Cardiac muscle cell (in vitro differentiated cells and primary cell): ENCODE results near the gene KCNAB2. TPM values are rescaled to one million over a fixed set of nuclear protein-coding genes. Genes with fewer than 3 reads are reported as not detected.

Source experiments
- DNase-seq, 2 donors: peaks; one replicate each; pipeline versions ENCODE4 v3.0.0 to v3.0.0-alpha.2; 2010 to 2017; ENCODE audit warnings: low read depth in 1 of 2, low spot score in 1 of 2
- H3K27ac ChIP-seq: fragments of 200-600 bp; sonication (generic); 2 replicates; pipeline ENCODE4 v1.5.1; 2016
- H3K27me3 ChIP-seq: fragments of 200-600 bp; sonication (generic); 2 replicates; pipeline ENCODE4 v1.6.0; 2016; ENCODE audit warnings: control low read depth
- H3K36me3 ChIP-seq: fragments of 200-600 bp; sonication (generic); 2 replicates; pipeline ENCODE4 v1.5.1; 2016; ENCODE audit warnings: control low read depth
- H3K4me1 ChIP-seq: fragments of 200-600 bp; sonication (generic); 2 replicates; pipeline ENCODE4 v1.8.1; 2017; ENCODE audit warnings: low read depth, mild to moderate bottlenecking, mixed run types
- H3K4me3 ChIP-seq: fragments of 200-600 bp; sonication (generic); 2 replicates; pipeline ENCODE4 v1.5.1; 2016; ENCODE audit warnings: mild to moderate bottlenecking
- H3K9me3 ChIP-seq: fragments of 200-600 bp; sonication (generic); 2 replicates; pipeline ENCODE4 v1.5.1; 2017; ENCODE audit warnings: low read depth, mild to moderate bottlenecking, control low read depth
- polyA plus RNA-seq: library from polyadenylated mRNA; unstranded; fragments of >200 nt; fragmentation: Nextera tagmentation; extraction: Ambion mirVana; gene quantifications from 2 replicates; pipeline ENCODE4 v1.2.1, GENCODE V29; 2016
- total RNA-seq: library from RNA; depleted of rRNA; stranded (reverse); fragments of >200 nt; gene quantifications from 2 replicates; pipeline ENCODE4 v1.2.3, GENCODE V29; 2016
- TF ChIP-seq, protein P1 (sequence below): IDR thresholded peaks from 2 replicates; pipeline ENCODE4 v1.5.1; 2012; ENCODE audit warnings: low read depth, mild to moderate bottlenecking, low read length

The KCNAB2 gene
- total and polyA plus RNA-seq, 2 experiments from 2014 or later: 5.5 to 10.8 TPM

DNA sequence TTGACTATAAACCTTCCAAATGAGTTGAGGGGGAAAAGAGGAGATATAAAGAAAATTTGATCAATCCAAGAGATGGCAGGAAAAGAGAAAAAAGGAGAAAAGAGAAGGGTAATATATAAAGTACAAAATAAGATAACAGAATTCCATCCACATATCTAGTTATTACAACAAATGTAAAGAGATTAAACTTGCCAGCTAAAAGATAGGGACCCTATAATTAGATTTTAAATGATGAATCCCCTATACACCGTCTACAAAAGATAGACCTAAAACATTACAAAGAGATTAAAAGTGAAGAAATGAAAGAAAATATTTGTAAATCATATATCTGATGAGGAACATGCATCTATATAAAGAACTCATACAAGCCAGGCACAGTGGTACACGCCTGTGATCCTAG, 71.4 kb downstream of the KCNAB2 start:
- TF ChIP-seq, protein P1, sequence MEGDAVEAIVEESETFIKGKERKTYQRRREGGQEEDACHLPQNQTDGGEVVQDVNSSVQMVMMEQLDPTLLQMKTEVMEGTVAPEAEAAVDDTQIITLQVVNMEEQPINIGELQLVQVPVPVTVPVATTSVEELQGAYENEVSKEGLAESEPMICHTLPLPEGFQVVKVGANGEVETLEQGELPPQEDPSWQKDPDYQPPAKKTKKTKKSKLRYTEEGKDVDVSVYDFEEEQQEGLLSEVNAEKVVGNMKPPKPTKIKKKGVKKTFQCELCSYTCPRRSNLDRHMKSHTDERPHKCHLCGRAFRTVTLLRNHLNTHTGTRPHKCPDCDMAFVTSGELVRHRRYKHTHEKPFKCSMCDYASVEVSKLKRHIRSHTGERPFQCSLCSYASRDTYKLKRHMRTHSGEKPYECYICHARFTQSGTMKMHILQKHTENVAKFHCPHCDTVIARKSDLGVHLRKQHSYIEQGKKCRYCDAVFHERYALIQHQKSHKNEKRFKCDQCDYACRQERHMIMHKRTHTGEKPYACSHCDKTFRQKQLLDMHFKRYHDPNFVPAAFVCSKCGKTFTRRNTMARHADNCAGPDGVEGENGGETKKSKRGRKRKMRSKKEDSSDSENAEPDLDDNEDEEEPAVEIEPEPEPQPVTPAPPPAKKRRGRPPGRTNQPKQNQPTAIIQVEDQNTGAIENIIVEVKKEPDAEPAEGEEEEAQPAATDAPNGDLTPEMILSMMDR: no peak
- H3K4me1 ChIP-seq: no peaks in the 10 kb centered on the region
- H3K4me3 ChIP-seq: no peak overlapping the region
- DNase-seq: no peak
- no peaks in the 10 kb centered on the region for H3K27me3 ChIP-seq
- no peaks in the 10 kb centered on the region for H3K36me3 ChIP-seq
- no peaks in the 10 kb centered on the region for H3K9me3 ChIP-seq
- H3K27ac ChIP-seq: no peak overlapping the region

DNA sequence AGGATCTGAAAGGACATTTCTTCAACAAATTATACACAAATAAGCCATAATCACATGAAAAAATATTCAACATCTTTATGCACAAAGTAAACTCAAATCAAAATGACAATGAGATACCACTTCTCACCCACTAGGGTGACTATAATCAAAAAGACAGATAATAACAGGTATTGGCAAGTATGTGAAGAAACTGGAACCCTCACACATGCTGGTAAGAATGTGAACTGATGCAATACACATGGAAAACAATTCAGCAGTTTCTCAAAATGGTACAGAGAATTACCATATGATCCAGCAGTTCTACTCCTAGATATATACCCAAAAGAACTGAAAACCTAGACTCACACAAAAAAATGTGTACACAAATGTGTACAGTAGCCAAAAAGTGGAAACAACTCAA, 71.9 kb downstream of the KCNAB2 start:
- Histone ChIP-seq H3K27me3 (no peaks in the 10 kb centered on the region), H3K4me1 (no peaks in the 10 kb centered on the region), H3K4me3 (no peak overlapping the region), H3K27ac (no peak overlapping the region), H3K36me3 (no peaks in the 10 kb centered on the region), H3K9me3 (no peaks in the 10 kb centered on the region)
- DNase-seq: no peak
- TF ChIP-seq, protein P1: no peak

DNA sequence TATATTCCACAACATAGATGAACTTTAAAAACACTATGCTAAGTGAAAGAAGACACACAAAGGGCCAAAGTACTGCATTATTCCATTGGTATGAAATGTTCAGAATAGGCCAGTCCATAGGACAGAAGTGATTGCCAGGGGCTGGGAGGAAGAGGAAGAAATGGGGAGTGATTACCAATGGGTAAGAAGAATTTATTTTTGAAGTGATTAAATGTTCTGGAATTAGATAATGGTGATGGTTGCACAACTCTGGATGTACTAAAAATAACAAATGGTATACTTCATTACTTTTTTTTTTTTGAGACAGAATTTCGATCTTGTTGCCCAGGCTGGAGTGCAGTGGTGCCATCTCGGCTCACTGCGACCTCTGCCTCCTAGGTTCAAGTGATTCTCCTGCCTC, 72.7 kb downstream of the KCNAB2 start:
- Histone ChIP-seq H3K9me3 (no peaks in the 10 kb centered on the region), H3K4me3 (no peak overlapping the region), H3K36me3 (no peaks in the 10 kb centered on the region), H3K4me1 (no peaks in the 10 kb centered on the region), H3K27ac (no peak overlapping the region), H3K27me3 (no peaks in the 10 kb centered on the region)
- TF ChIP-seq, protein P1: no peak
- peak in 1 of 2 donors; percentile 39 for DNase-seq

DNA sequence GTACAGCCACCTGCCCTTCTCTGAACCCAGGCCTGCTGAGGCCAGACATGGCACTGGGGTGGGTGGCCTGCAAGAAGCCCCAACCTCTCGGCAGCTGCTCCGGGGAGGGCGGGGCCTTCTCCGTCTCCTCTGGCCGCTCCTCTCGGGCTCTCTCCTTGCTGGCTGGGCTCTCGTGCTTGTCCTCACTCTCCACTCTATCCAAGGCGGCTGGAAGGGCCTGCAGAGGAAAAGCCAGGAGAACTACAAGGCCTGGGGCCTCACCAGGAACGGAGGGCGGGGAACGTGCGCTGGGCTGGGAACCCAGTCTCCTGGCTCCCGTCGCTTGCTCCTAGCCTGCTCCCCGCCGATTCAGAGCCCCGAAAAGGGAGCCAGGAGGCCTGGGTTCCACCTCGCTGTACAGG, 75.3 kb downstream of the KCNAB2 start:
- no peak for DNase-seq
- TF ChIP-seq, protein P1: no peak
- no peaks in the 10 kb centered on the region for H3K36me3 ChIP-seq
- no peak overlapping the region for H3K4me3 ChIP-seq
- no peaks in the 10 kb centered on the region for H3K9me3 ChIP-seq
- no peaks in the 10 kb centered on the region for H3K27me3 ChIP-seq
- H3K4me1 ChIP-seq: no peaks in the 10 kb centered on the region
- no peak overlapping the region for H3K27ac ChIP-seq

GRCh38 chr1:6121651-6122370, 76.1 kb downstream of the KCNAB2 start:
- TF ChIP-seq, protein P1: no peak
- H3K9me3 ChIP-seq: no peaks in the 10 kb centered on the region

More at GRCh38 chr1:6121651-6122370, 76.1 kb downstream of the KCNAB2 start:
- DNase-seq: no peak
- no peaks in the 10 kb centered on the region for H3K4me1 ChIP-seq
- no peak overlapping the region for H3K27ac ChIP-seq
- no peak overlapping the region for H3K4me3 ChIP-seq
- H3K36me3 ChIP-seq: no peaks in the 10 kb centered on the region
- H3K27me3 ChIP-seq: no peaks in the 10 kb centered on the region
